ENCODE results near the gene AKAP1. TPM values are rescaled to one million over a fixed set of nuclear protein-coding genes. Genes with fewer than 3 reads are reported as not detected.

AKAP1 gene
- total and polyA plus RNA-seq, 2 donors (not counting 1 experiment from before 2014, with no cell fraction given) = 4.8 to 9.1 TPM

DNA sequence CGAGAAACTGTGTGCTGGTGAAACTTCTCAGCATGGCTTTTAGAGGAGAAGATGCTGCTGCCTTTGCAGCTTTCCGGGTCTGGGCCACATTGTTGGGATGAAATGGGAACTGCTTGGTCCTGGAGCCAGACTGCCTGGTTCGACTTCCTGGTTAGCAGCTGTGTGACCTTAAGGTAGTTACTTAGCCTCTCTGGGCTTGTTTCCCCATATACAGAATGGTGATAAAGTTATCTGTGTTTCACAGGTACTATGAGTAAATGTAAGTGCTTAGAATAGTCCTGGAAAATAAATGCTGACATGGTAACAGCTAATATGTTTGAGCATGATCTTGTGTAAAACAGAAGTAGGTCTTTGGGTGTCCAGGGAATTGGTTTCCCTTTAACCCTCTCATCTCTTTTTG lies 26.3 kb downstream of the AKAP1 start:
- Histone ChIP-seq H3K79me2 (ENCODE audit: control insufficient read depth, insufficient read depth, low read length) (no peaks in the 10 kb centered on the region), H3K9ac (ENCODE audit: insufficient read depth, low read length) (no peak overlapping the region), H3K4me3 (replicated peaks in 1 of 4; ENCODE audit: control extremely low read depth in 1 of 4, insufficient read depth in 1 of 4, low read depth in 3 of 4, low read length in 4 of 4) (no peak overlapping the region), H2AFZ (ENCODE audit: low read length) (no peak overlapping the region), H3K4me1 (ENCODE audit: control insufficient read depth, extremely low read depth, insufficient read depth, low read length) (no peaks in the 10 kb centered on the region), H3K27me3 (ENCODE audit: control insufficient read depth, insufficient read depth, low read length) (no peaks in the 10 kb centered on the region), H4K20me1 (ENCODE audit: control insufficient read depth, extremely low read depth, insufficient read depth, low read length) (no peaks in the 10 kb centered on the region), H3K27ac (ENCODE audit: insufficient read depth, low read length) (no peak overlapping the region), H3K9me3 (ENCODE audit: control insufficient read depth, insufficient read depth, low read depth, low read length) (no peaks in the 10 kb centered on the region), H3K4me2 (ENCODE audit: extremely low read depth, insufficient read depth, low read length) (no peak overlapping the region), H3K36me3 (ENCODE audit: control insufficient read depth, insufficient read depth, low read length) (peaks cover 2% of the 10 kb centered on the region)
- no peak for DNase-seq (ENCODE audit: low read depth in 2 of 2)
- TF ChIP-seq EZH2 (IDR thresholded peaks at IDR 0.05; ENCODE audit: low read length, missing control alignments) (no peak), CTCF (conservative IDR thresholded peaks at IDR 0.05 in 1 of 2, IDR thresholded peaks at IDR 0.05 in 1 of 2; ENCODE audit: low read depth in 1 of 2, low read length in 2 of 2) (no peak)

GRCh38 chr17:57113011-57113410 lies 28.0 kb downstream of the AKAP1 start:
- H2AFZ ChIP-seq (ENCODE audit: low read length) = no peak overlapping the region
- no peaks in the 10 kb centered on the region for H4K20me1 ChIP-seq (ENCODE audit: control insufficient read depth, extremely low read depth, insufficient read depth, low read length)
- no peak for DNase-seq (ENCODE audit: low read depth in 2 of 2)
- no peaks in the 10 kb centered on the region for H3K9me3 ChIP-seq (ENCODE audit: control insufficient read depth, insufficient read depth, low read depth, low read length)
- H3K79me2 ChIP-seq (ENCODE audit: control insufficient read depth, insufficient read depth, low read length) = no peaks in the 10 kb centered on the region
- no peak overlapping the region for H3K4me2 ChIP-seq (ENCODE audit: extremely low read depth, insufficient read depth, low read length)
- no peaks in the 10 kb centered on the region for H3K4me1 ChIP-seq (ENCODE audit: control insufficient read depth, extremely low read depth, insufficient read depth, low read length)
- H3K36me3 ChIP-seq (ENCODE audit: control insufficient read depth, insufficient read depth, low read length) = peaks cover 2% of the 10 kb centered on the region
- no peak overlapping the region for H3K9ac ChIP-seq (ENCODE audit: insufficient read depth, low read length)
- no peak for TF ChIP-seq CTCF (conservative IDR thresholded peaks at IDR 0.05 in 1 of 2, IDR thresholded peaks at IDR 0.05 in 1 of 2; ENCODE audit: low read depth in 1 of 2, low read length in 2 of 2)
- no peak for TF ChIP-seq EZH2 (IDR thresholded peaks at IDR 0.05; ENCODE audit: low read length, missing control alignments)
- H3K27me3 ChIP-seq (ENCODE audit: control insufficient read depth, insufficient read depth, low read length) = no peaks in the 10 kb centered on the region
- H3K27ac ChIP-seq (ENCODE audit: insufficient read depth, low read length) = no peak overlapping the region
- no peak overlapping the region for H3K4me3 ChIP-seq (replicated peaks in 1 of 4; ENCODE audit: control extremely low read depth in 1 of 4, insufficient read depth in 1 of 4, low read depth in 3 of 4, low read length in 4 of 4)

DNA sequence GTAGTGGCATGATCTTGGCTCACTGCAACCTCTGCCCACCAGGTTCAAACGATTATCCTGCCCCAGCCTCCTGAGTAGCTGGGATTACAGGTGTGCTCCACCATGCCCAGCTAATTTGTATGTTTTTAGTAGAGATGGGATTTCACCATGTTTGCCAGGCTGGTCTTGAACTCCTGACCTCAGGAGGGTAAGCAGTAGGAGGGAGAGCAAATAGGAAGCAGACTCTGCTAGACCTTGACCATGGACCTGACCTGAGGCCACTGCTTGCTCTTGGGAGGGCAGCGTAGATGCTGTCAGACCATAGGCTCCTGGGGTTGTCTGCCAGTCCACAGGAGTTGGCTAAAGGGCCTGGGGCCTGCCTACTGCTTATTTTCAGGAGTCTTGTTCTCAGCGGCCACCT lies 28.6 kb downstream of the AKAP1 start:
- H3K4me2 ChIP-seq (ENCODE audit: extremely low read depth, insufficient read depth, low read length) = no peak overlapping the region
- no peak for DNase-seq (ENCODE audit: low read depth in 2 of 2)
- no peaks in the 10 kb centered on the region for H4K20me1 ChIP-seq (ENCODE audit: control insufficient read depth, extremely low read depth, insufficient read depth, low read length)
- no peaks in the 10 kb centered on the region for H3K79me2 ChIP-seq (ENCODE audit: control insufficient read depth, insufficient read depth, low read length)
- no peaks in the 10 kb centered on the region for H3K27me3 ChIP-seq (ENCODE audit: control insufficient read depth, insufficient read depth, low read length)
- no peak overlapping the region for H3K9ac ChIP-seq (ENCODE audit: insufficient read depth, low read length)
- H3K36me3 ChIP-seq (ENCODE audit: control insufficient read depth, insufficient read depth, low read length) = peaks cover 2% of the 10 kb centered on the region
- no peak overlapping the region for H3K4me3 ChIP-seq (replicated peaks in 1 of 4; ENCODE audit: control extremely low read depth in 1 of 4, insufficient read depth in 1 of 4, low read depth in 3 of 4, low read length in 4 of 4)
- H2AFZ ChIP-seq (ENCODE audit: low read length) = no peak overlapping the region
- TF ChIP-seq EZH2 (IDR thresholded peaks at IDR 0.05; ENCODE audit: low read length, missing control alignments) (no peak), CTCF (conservative IDR thresholded peaks at IDR 0.05 in 1 of 2, IDR thresholded peaks at IDR 0.05 in 1 of 2; ENCODE audit: low read depth in 1 of 2, low read length in 2 of 2) (no peak)
- no peaks in the 10 kb centered on the region for H3K9me3 ChIP-seq (ENCODE audit: control insufficient read depth, insufficient read depth, low read depth, low read length)
- no peaks in the 10 kb centered on the region for H3K4me1 ChIP-seq (ENCODE audit: control insufficient read depth, extremely low read depth, insufficient read depth, low read length)
- no peak overlapping the region for H3K27ac ChIP-seq (ENCODE audit: insufficient read depth, low read length)
